Neuronal stem cell (in vitro differentiated cells): ENCODE data around the gene EMILIN1.

Experiments used
- DNase-seq: peaks from one replicate; pipeline ENCODE4 v3.0.0-alpha.2; 2013; ENCODE audit warnings: low spot score
- H2AFZ ChIP-seq: one replicate; pipeline ENCODE4 v1.6.1; 2013; ENCODE audit warnings: mild to moderate bottlenecking, low read length, inconsistent platforms
- H2AK5ac ChIP-seq: 2 replicates; pipeline ENCODE4 v1.6.1; 2013; ENCODE audit warnings: low read depth, mild to moderate bottlenecking, inconsistent platforms, low read length, moderate library complexity, mixed read lengths
- H2BK120ac ChIP-seq: 2 replicates; pipeline ENCODE4 v1.6.1; 2013; ENCODE audit warnings: low read depth, mild to moderate bottlenecking, inconsistent platforms, low read length, moderate library complexity, mixed read lengths
- H2BK12ac ChIP-seq: one replicate; pipeline ENCODE4 v1.6.1; 2013; ENCODE audit warnings: low read length, inconsistent platforms
- H2BK15ac ChIP-seq: 2 replicates; pipeline ENCODE4 v1.6.1; 2013; ENCODE audit warnings: mild to moderate bottlenecking, low read length, inconsistent platforms, mixed read lengths
- H2BK5ac ChIP-seq: one replicate; pipeline ENCODE4 v1.6.1; 2013; ENCODE audit warnings: inconsistent platforms, mild to moderate bottlenecking, low read length, moderate library complexity
- H3K14ac ChIP-seq: one replicate; pipeline ENCODE4 v1.6.1; 2013; ENCODE audit warnings: low read length, inconsistent platforms
- H3K18ac ChIP-seq: 2 replicates; pipeline ENCODE4 v1.6.1; 2013; ENCODE audit warnings: low read length, inconsistent platforms
- H3K23ac ChIP-seq: 2 replicates; pipeline ENCODE4 v1.6.1; 2013; ENCODE audit warnings: low read depth, mild to moderate bottlenecking, mixed read lengths, low read length, inconsistent platforms; ENCODE audit not compliant: poor library complexity
- H3K27ac ChIP-seq: replicated peaks from 3 replicates; pipeline ENCODE4 v1.5.1; 2013; ENCODE audit warnings: low read length, inconsistent platforms
- H3K27me3 ChIP-seq, 3 experiments: 2 replicates each; pipeline ENCODE4 v1.6.1; 2013; ENCODE audit warnings: low read length in 3 of 3, mild to moderate bottlenecking in 2 of 3, inconsistent platforms in 1 of 3, low read depth in 1 of 3, mixed read lengths in 1 of 3, moderate library complexity in 1 of 3; ENCODE audit not compliant: control insufficient read depth in 3 of 3, insufficient read depth in 3 of 3
- H3K36me3 ChIP-seq, 2 donors: replicated peaks in 1 of 2; 2 replicates each; pipeline ENCODE4 v1.6.1; 2013; ENCODE audit warnings: low read length in 2 of 2; ENCODE audit not compliant: control insufficient read depth in 2 of 2, insufficient read depth in 2 of 2
- H3K4ac ChIP-seq: 2 replicates; pipeline ENCODE4 v1.6.1; 2013; ENCODE audit warnings: inconsistent platforms, mild to moderate bottlenecking, low read length, moderate library complexity
- H3K4me1 ChIP-seq, 2 donors: 1 replicate in 1 of 2; 2 replicates in 1 of 2; pipeline ENCODE4 v1.6.1; 2013; ENCODE audit warnings: low read length in 2 of 2, low read depth in 1 of 2; ENCODE audit not compliant: control insufficient read depth in 2 of 2, insufficient read depth in 1 of 2
- H3K4me2 ChIP-seq: one replicate; pipeline ENCODE4 v1.6.1; 2013; ENCODE audit warnings: mild to moderate bottlenecking, low read length, inconsistent platforms; ENCODE audit not compliant: insufficient read depth, poor library complexity, severe bottlenecking
- H3K4me3 ChIP-seq, 2 donors: 2 replicates each; pipeline ENCODE4 v1.5.1; 2013; ENCODE audit warnings: low read length in 2 of 2, mild to moderate bottlenecking in 2 of 2, inconsistent platforms in 1 of 2, moderate library complexity in 1 of 2
- H3K79me1 ChIP-seq: one replicate; pipeline ENCODE4 v1.6.1; 2013; ENCODE audit warnings: low read depth, mild to moderate bottlenecking, inconsistent platforms, low read length, moderate library complexity
- H3K9ac ChIP-seq: one replicate; pipeline ENCODE4 v1.6.1; 2013; ENCODE audit warnings: mild to moderate bottlenecking, low read depth, low read length, inconsistent platforms; ENCODE audit not compliant: poor library complexity
- H3K9me3 ChIP-seq, 2 donors: replicated peaks in 1 of 2; 2 replicates each; pipeline versions ENCODE3 to v1.6.1; 2013; ENCODE audit warnings: low read length in 2 of 2, mild to moderate bottlenecking in 2 of 2, inconsistent platforms in 1 of 2, low read depth in 1 of 2, mixed read lengths in 1 of 2, moderate library complexity in 1 of 2; ENCODE audit not compliant: control insufficient read depth in 2 of 2, insufficient read depth in 1 of 2
- H4K8ac ChIP-seq: one replicate; pipeline ENCODE4 v1.6.1; 2013; ENCODE audit warnings: low read depth, mild to moderate bottlenecking, inconsistent platforms, low read length, moderate library complexity
- H4K91ac ChIP-seq: one replicate; pipeline ENCODE4 v1.6.1; 2013; ENCODE audit warnings: low read length, low read depth, mild to moderate bottlenecking, inconsistent platforms; ENCODE audit not compliant: poor library complexity
- WGBS, 2 donors: extraction: QIAGEN DNeasy Blood & Tissue Kit; methylation state at CpG; one replicate each; pipeline ENCODE4 v1.1.7; 2013; ENCODE audit warnings: missing lambda C conversion rate in 2 of 2, mixed read lengths in 1 of 2; ENCODE audit not compliant: insufficient read length in 2 of 2, insufficient replicate concordance in 1 of 2; ENCODE audit errors: extremely low coverage in 2 of 2; 5-methylcytosine and 5-hydroxymethylcytosine counted together

The EMILIN1 gene

GRCh38 chr2:27130396-27130795, 52.0 kb downstream of the EMILIN1 start:
- DNase-seq: no peak
- Histone ChIP-seq H4K91ac (no peak overlapping the region), H2BK5ac (no peak overlapping the region), H3K36me3 (peaks cover 28 to 45% of the 10 kb centered on the region in 2 donors), H2BK12ac (no peak overlapping the region), H2AK5ac (no peak overlapping the region), H3K9ac (no peak overlapping the region), H3K18ac (no peak overlapping the region), H3K14ac (no peak overlapping the region), H4K8ac (no peak overlapping the region), H2AFZ (no peak overlapping the region), H3K4ac (no peak overlapping the region), H3K23ac (no peak overlapping the region), H3K4me1 (peaks cover 5 to 8% of the 10 kb centered on the region in 2 donors), H3K27me3 (no peaks in the 10 kb centered on the region), H2BK120ac (no peak overlapping the region), H3K4me3 (no peak overlapping the region), H2BK15ac (no peak overlapping the region), H3K27ac (no peak overlapping the region), H3K9me3 (no peaks in the 10 kb centered on the region), H3K79me1 (peaks cover 9% of the 10 kb centered on the region), H3K4me2 (no peak overlapping the region)
- no CpG with 5 or more reads among the region's 10 CpGs for WGBS, 2 donors

DNA sequence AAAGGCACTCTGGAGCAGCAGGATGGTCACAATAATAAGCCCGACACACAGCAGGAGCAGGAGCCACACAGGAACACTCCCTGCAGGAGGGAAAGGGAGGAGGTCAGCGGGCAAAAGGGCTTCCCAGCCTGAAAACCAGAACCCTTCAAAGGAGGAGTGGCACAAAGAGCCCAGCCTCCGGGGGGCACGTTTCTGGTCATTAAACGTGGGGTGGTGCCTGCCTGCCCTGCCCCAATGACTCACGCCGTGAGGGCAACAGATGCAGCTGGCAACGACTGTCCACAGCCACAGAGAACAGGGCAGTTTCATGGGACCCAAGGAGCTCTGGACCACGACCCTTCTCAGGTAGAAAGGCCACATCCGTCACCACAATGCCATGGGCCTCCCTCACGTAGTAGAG, 53.0 kb downstream of the EMILIN1 start:
- no peak overlapping the region for H3K9ac ChIP-seq
- H2BK120ac ChIP-seq: no peak overlapping the region
- H3K27me3 ChIP-seq: no peaks in the 10 kb centered on the region
- peak overlapping the region; percentile 93 for H4K8ac ChIP-seq
- no peak for DNase-seq
- no peak overlapping the region for H3K18ac ChIP-seq
- H3K9me3 ChIP-seq: no peaks in the 10 kb centered on the region
- no peak overlapping the region for H2BK12ac ChIP-seq
- peaks cover 5 to 8% of the 10 kb centered on the region in 2 donors for H3K4me1 ChIP-seq
- H3K27ac ChIP-seq: no peak overlapping the region
- no peak overlapping the region for H3K4me3 ChIP-seq
- no peak overlapping the region for H2AFZ ChIP-seq
- no peak overlapping the region for H4K91ac ChIP-seq
- no peak overlapping the region for H2AK5ac ChIP-seq
- no peak overlapping the region for H3K23ac ChIP-seq
- peaks cover 9% of the 10 kb centered on the region for H3K79me1 ChIP-seq
- H3K4me2 ChIP-seq: no peak overlapping the region
- no peak overlapping the region for H2BK5ac ChIP-seq
- H2BK15ac ChIP-seq: no peak overlapping the region
- WGBS, 2 donors: no CpG with 5 or more reads among the region's 11 CpGs
- H3K36me3 ChIP-seq: peaks cover 28 to 45% of the 10 kb centered on the region in 2 donors
- no peak overlapping the region for H3K14ac ChIP-seq
- H3K4ac ChIP-seq: no peak overlapping the region

DNA sequence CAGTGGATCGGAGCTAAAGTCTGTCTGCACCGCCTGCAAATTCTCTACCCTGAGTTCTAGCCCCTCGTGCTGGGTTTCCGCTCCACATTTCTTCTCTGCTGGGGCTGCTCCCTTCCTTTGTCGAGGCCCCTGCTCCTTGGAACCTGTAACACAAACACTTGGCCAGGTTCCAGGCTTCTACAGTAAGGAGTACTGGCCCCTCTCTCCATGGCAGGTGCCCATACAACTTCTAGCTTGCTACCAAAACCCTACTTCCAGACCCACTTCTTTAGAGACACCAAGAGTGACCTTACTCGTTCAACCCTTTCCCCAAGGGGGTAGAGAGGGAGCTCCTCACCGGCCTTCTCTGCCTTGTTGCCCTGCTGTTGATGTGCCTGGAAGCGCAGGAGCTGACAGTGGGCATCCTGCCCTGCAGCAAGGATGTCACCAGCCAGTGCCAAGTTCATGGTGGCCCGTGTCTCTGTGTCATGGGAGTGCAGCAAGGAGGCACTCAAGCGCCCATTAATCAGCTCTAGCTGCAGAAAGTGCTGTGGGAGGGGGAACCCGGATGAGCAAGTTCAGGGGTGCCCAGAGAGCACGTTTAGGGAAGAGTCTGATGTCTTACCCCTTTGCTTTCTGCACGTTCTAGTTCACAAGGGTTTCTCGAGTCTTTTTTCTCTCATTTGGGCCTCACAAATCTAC, 54.9 kb downstream of the EMILIN1 start:
- no peak overlapping the region for H2BK15ac ChIP-seq

DNA sequence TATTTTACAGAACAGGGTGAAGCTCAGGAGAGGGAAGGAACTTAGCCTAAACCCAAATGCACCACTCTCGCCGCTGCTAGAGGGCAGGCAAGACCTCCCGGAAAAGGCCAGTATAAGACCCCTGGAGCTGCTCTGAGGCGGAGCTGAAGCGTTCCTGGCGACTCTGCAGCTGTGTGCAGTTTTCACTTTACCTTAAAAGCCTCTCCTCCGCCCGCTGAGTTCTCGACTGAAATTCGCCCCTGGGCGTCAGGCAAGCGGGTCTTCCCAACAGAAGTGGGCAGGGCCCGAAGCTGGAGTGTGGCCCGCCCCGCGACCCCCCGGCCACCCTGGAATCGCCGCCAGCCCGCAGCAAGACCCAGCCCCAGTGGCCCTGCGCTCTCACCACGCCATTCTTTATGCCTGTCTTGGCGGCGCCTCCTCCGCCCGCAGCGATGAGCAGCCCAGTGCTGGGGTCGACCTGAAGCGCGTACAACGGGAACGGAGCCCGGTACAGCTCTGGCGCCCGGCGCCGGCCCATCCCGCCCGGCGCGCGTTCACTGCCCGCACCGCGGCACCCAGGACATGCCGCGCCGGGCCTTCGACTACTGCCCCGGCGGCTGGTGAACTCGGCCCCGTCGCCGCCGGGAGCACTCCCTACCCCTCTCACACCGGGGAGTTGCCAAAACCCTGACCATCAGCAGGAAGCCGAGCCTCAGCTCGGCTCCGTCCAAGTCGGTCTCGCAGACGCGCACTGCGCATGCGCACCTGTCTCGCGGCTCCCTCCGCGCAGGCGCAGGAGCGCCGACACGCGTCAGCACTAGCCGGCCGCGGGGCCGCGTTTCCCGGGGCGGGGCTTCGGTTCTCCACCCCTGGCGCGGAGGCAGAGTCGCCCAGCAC, 55.7 kb downstream of the EMILIN1 start, which contains the start of gene PREB:
PREB (minus strand) TSS at position 732 of the 876 bp plus-strand sequence; CDS start at position 517, 215 bp downstream.
- peak within 1 kb of the TSS; percentile 26 for H3K4ac ChIP-seq
- H2AK5ac ChIP-seq: peak within 1 kb of the TSS; percentile 95
- peak within 1 kb of the TSS; percentile 92 for H3K23ac ChIP-seq
- H4K91ac ChIP-seq: peak within 1 kb of the TSS; percentile 75
- H3K36me3 ChIP-seq: peaks cover 28 to 41% of the 10 kb centered on the region in 2 donors
- WGBS, 2 donors: no CpG with 5 or more reads among the region's 86 CpGs
- peak within 1 kb of the TSS; percentile 87 for H3K18ac ChIP-seq
- H2AFZ ChIP-seq: peak within 1 kb of the TSS; percentile 98
- peak within 1 kb of the TSS; percentile 40 for H2BK5ac ChIP-seq
- no peaks in the 10 kb centered on the region for H3K9me3 ChIP-seq
- H2BK12ac ChIP-seq: peak within 1 kb of the TSS; percentile 73
- peak within 1 kb of the TSS; percentile 70 for H4K8ac ChIP-seq
- no peak within 1 kb of the TSS for H2BK120ac ChIP-seq
- H3K27me3 ChIP-seq: peaks cover 0 to 21% (median 0%) of the 10 kb centered on the region in 3 experiments
- no peak within 1 kb of the TSS for H3K14ac ChIP-seq
- peaks cover 5 to 8% of the 10 kb centered on the region in 2 donors for H3K4me1 ChIP-seq
- peak within 1 kb of the TSS; percentile 95 to 98 for H3K4me3 ChIP-seq
- peak within 1 kb of the TSS; percentile 32 for H3K27ac ChIP-seq
- peak within 1 kb of the TSS; percentile 99 for H3K9ac ChIP-seq
- DNase-seq: peak; percentile 98
- H3K4me2 ChIP-seq: peak within 1 kb of the TSS; percentile 66
- peaks cover 9% of the 10 kb centered on the region for H3K79me1 ChIP-seq
- peak within 1 kb of the TSS; percentile 63 for H2BK15ac ChIP-seq

More for the DNA sequence above, 54.9 kb downstream of the EMILIN1 start:
- Histone ChIP-seq H3K4me2 (peak overlapping the region; percentile 66), H2BK5ac (no peak overlapping the region), H3K4ac (no peak overlapping the region), H4K8ac (no peak overlapping the region), H2BK12ac (no peak overlapping the region), H3K18ac (no peak overlapping the region), H4K91ac (no peak overlapping the region), H3K4me3 (peak overlapping the region; percentile 95 to 98), H2BK120ac (no peak overlapping the region), H3K14ac (no peak overlapping the region), H3K4me1 (peaks cover 5 to 8% of the 10 kb centered on the region in 2 donors), H3K9me3 (no peaks in the 10 kb centered on the region), H2AFZ (no peak overlapping the region), H2AK5ac (no peak overlapping the region), H3K27me3 (peaks cover 0 to 13% (median 0%) of the 10 kb centered on the region in 3 experiments), H3K27ac (no peak overlapping the region), H3K23ac (peak overlapping the region; percentile 31), H3K79me1 (peaks cover 9% of the 10 kb centered on the region), H3K36me3 (peaks cover 28 to 45% of the 10 kb centered on the region in 2 donors), H3K9ac (no peak overlapping the region)
- WGBS, 2 donors: no CpG with 5 or more reads among the region's 14 CpGs
- no peak for DNase-seq
